MV-4-11 (cell line): ENCODE results near the gene TNKS1BP1.

Experiments used
- DNase-seq: peaks from one replicate; lab custom pipeline; 2025; lab: John Stamatoyannopoulos, UW

TNKS1BP1 gene

DNA sequence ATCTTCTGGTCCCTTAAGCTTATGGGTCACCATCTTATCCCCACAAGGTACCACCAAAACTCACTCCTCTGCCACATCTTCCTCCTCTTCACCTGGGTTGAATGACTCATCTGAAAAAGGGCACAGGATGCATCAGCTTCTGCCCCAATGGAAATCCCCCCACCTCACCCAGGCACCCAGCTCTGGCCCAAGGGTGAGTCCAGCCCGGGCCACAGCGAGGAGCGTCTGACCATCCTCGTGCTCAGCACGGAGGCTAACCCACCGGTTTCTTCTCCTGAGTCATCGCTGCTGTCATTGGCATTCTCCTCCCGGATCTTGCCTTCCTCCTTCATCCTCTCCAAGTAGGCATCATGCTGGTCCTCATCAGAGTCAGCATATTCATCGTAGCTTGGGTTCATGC is 5.3 kb upstream of the TNKS1BP1 start:
- DNase-seq, result no peak

- DNase-seq, result no peak
Observed at GRCh38 chr11:57327721-57328120, 3.0 kb upstream of the TNKS1BP1 start.

DNA sequence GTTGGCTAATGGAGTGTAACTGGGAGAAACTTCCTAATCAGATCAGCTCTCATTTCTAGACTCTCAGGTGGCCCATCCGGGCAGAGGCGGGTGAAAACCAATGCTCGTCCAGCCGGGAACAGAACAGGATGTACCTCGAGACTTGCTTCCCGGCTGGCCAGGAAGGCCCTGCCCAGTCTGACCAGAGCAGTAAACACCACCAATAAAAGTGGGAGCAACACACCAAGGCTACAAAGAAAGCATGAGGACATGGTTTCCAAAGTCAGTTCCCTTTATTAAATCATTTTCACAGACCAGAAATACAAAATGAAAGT is 940 bp upstream of the TNKS1BP1 start:
- no peak for DNase-seq

DNA sequence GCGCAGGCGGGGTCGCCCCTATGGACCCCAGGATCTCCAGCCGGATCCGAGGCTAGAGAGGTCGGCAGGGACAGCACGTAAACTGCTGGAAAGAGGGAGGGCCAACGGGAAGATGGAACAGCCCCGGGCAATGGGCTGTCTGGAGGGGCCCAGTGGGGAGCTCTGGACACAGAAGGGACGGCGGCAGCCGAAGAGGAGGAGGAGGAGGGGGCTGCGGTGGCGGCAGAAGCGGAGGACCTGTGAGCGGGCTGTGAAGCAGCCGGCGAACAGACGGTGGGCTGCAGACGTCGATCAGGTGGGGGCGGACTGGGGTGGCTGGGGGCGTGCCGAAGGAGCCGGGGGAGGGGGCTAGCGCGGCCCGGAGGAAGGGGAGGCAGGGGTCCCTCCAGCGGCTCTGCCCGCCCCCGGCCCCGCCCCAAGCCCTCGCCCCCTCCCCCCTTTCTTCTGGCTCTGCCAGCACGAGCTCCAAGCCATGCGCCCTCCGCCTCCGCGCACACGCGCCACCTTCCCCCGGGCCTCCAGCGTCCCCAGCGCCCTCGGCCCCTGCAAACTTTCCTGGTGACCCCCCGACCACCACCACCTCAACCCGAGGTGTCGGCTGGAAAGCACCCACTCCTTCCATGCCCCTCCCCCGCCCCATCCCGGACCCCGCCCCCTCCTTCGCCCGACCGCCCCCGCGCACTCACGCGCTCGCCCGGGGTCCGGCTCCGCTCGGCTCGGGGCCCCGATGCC is 432 bp downstream of the TNKS1BP1 start:
- no peak for DNase-seq

GRCh38 chr11:57323855-57324153 is 948 bp downstream of the TNKS1BP1 start:
- DNase-seq, result no peak

GRCh38 chr11:57323167-57323854 is 1.4 kb downstream of the TNKS1BP1 start:
- DNase-seq, result no peak

DNA sequence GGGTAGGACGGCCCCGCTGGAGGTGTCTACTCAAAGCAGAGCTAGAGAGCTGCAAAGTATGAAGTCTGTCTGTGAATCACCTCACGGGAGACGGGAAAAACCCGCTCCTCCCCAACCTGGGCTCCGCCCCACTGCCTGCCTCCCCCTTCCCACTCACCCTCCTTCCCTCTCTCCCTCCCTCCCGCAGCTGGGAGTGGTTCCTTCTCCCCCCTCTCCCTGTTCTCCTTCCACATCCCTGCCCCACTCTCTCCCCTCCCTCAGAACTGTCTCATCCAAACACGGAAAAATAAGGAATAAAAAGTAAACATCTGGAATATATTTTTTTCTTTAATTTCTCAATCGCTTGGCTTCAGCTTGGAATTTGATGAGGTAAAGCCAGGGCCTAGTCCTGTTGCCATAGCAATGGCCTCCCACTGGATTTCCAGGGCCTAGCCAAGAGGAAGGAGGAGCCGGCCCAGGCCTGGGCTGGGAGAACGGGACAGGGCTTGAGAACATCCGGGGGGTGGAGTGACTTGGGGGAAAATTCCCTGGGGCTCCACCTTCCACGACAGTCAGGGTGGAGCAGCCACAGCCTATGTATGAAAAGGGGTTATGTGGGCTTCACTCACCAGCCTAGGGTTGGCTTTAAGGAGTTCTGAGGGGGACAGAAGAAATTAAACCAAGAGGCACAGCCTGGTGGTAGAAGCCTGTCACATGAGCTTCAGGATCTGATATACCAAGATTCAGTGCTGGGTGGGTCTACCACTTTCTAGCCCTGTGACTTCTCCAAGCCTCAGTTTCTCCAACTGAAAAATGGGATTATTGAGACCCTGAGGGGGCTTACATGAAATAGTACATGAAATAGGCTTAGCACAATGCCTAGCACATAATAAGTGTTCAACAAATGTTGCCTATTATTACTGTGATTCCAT is 2.2 kb downstream of the TNKS1BP1 start:
- no peak for DNase-seq

DNA sequence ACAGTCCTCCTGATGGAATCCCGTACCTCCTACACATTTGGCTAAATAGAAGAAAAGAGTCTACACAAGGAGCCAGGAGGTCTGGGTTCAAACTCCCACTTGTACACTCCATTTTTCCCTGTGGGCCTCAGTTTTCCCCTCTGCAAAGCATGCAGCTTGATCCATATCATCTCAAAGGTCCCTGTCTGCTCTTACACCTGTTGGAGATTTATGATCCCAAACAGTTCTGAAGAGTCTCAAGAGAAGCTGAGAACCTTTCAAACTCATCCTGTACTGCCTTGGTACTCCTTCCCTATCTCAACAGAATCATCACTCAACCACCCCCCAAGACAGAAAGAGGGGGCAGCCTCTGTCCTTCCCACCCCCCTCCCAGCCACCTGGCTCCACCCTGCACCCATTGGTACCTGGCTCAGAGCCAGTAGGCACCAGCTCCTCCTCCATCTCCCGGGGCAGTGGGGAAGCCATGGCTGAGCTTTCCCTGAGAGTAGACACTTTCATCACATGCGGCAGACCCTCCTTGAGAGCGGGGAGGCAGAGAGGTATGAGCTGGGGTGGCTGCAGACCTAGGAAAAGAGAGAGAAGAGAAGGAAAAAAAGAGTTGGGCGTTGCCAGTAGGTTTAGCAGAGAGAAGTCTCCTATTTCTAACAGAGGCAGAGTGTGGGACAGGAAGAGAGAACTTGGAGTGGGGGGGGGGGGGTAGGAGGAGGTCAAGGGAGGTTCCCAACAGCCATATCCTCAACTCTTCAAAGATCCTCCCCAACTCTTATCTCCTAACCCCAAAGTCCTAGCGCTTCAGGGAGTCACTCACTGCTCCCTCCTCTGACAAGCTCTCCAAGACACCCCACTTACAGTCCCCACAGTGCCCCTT is 3.1 kb downstream of the TNKS1BP1 start:
- no peak for DNase-seq

DNA sequence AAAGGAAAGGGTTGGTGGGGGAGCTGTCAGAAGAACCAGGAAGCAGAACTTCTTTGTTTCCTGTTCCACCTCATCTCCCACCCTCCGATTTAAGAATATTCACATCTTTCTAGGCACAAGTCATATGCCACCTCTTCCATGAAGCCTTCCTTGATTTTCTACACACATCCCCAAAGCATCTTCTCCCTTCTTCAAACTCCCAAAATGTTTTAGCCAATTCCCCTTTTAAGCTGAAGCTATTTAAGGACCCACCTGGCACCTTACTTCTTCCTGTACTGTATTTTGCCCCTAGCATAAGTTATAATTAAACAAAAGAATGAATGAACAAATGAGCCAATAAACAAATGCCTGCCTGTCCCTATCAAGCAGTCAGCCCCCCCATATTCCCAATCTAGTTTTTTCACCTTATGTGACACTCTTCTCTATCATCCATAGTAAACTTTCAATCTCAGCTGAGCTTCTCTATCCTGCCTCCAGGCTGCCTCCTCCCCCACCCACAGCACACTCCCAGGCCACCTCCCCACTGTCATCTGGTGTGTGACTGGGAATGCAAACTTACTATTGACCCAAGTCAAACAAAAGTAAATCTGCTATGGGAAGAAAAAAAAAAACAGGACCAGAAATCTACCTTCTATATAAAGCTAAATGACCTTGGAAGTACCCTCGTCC is 3.9 kb downstream of the TNKS1BP1 start:
- no peak for DNase-seq

DNA sequence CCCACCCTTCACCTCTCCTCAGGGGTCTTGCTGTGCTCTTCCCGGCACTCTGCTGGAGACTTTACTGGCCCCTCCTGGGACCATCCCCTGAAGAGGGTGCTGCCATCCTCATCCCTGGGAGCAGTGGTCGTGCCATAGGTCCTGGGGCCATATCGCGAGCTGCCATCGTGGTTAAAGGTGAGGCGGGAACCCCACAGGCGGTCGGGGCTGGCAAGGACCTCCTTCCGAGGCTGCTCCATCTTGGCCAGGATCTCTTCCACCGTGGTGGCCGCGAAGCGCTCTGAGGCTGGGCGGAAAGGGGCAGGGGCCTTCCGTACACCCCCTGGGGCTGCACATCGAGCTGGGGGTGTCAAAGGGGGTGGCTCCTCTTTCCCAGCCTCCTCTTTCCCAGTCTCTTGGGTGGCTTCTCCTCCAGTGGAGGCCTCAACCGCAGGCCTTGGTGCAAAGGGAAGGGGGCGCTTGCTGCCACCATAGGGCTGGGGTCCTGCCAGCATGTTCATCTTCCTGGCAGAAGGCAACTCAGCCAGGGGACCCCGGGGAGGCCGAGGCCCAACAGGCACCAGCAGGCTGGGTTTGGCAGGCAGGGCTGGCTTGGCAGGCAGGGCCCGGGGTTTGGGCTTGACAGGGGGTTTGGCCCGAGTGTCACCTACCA is 4.6 kb downstream of the TNKS1BP1 start:
- DNase-seq, result no peak

DNA sequence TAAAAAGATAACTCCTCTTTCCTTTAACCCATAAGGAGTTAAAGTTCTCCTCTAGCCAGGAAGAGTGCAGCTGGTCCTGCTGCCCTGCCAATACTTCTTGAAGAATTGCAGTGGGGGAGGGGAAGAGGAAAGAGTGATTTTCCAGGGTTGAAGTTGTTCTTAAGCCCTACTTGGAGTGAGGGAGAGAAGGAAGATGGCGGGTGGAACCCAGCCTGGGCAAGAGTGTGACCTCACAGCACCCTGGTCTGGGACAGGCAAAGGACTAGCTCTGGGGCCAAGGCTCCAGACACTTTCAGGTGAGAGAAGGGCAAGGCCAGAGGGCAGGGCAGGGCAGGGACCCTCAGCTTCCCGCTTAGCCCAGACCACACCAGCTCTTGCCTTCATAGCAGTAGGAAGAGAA is 6.6 kb downstream of the TNKS1BP1 start:
- no peak for DNase-seq

- DNase-seq, result no peak
Observed at GRCh38 chr11:57316017-57316416, 8.7 kb downstream of the TNKS1BP1 start.

DNA sequence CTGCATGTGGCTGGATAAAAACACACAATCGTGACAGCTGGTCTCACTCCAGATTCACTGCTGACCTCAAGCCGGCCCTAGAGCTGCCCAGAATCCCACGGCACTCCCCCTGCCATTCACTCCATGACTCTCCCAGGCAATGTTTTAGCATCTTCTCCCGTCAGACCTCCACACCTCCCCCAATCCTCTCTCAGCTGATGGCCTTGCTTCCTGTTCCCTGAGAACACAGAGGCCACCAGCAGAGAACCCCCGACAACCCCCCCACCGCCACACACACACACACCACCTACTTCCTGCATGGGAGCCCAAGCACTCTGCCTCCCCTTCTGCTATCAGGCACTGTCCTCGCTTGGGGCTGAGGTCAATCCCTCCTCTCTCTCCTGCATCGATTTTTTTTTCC is 9.3 kb downstream of the TNKS1BP1 start:
- no peak for DNase-seq

DNA sequence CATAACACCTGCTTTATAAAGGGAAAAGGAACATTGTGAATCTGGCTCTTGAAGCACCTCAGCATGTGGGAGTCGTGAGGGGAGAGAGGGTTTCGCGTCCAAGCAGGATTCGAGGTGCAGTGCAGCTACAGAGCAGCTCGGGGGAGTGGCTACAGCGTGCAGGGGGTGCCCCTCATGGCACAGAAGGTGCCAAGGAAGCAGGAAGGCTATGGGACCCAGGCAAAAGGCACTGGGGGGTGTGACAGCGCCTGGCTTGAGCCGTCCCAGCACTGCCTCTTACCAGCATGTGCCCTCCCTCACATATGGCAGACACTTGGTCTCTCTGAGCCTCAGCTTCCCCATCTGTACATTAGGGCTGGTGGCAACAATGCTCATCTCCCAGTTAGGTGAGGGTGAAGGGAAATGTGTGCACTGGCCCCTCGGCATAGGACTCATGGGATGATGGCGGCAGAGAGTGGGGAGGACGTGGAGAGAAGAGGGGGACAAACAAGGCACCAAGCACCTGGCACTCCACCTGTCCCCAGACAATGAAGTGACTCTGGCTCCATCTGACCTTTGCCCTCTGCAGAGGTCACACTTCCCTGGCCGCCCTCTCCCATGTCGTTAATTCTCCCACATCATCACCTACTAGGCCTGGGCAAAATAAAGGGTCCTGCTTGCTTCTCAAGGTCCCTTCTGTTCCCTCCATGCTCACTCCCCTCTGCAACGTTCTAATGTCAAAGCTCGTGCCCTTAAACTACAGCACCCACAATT is 10.4 kb downstream of the TNKS1BP1 start:
- no peak for DNase-seq

GRCh38 chr11:57313788-57314135 is 11.0 kb downstream of the TNKS1BP1 start:
- DNase-seq, result no peak

- DNase-seq, result no peak
Observed at GRCh38 chr11:57313071-57313787, 11.5 kb downstream of the TNKS1BP1 start.

GRCh38 chr11:57312511-57313021 is 12.2 kb downstream of the TNKS1BP1 start:
- no peak for DNase-seq

- peak; percentile 79 for DNase-seq
Observed at GRCh38 chr11:57311109-57311936, 13.4 kb downstream of the TNKS1BP1 start.
